ENCODE measurements around the gene CCR9. TPM values are rescaled to one million over a fixed set of nuclear protein-coding genes. Genes with fewer than 3 reads are reported as not detected.

The CCR9 gene
- total and polyA plus RNA-seq, 8 donors, result 0.08 to 1.2 (median 1.1) TPM; not detected in 5

DNA sequence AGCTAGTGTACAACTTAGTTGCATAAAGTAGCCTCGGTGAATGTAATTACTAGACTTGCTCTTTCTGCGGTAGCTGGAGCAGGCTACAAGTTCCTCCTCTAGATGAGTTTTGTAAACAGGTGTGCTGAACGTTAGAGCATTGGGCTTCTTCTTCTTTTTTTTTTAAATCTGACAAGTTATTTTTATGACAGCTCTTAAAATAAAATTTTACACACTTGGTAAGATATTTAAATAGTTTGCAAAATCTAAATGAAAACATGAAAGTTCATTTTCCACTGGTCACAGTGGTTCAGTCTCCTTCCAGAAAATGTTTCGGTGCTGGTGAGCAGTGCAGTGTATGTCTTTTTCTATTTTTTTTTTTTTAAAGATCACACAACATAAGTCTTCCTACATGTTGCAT, 3.0 kb downstream of the CCR9 start:
- no peak for TF ChIP-seq POLR2A (IDR thresholded peaks at IDR 0.05)
- TF ChIP-seq, protein P1, sequence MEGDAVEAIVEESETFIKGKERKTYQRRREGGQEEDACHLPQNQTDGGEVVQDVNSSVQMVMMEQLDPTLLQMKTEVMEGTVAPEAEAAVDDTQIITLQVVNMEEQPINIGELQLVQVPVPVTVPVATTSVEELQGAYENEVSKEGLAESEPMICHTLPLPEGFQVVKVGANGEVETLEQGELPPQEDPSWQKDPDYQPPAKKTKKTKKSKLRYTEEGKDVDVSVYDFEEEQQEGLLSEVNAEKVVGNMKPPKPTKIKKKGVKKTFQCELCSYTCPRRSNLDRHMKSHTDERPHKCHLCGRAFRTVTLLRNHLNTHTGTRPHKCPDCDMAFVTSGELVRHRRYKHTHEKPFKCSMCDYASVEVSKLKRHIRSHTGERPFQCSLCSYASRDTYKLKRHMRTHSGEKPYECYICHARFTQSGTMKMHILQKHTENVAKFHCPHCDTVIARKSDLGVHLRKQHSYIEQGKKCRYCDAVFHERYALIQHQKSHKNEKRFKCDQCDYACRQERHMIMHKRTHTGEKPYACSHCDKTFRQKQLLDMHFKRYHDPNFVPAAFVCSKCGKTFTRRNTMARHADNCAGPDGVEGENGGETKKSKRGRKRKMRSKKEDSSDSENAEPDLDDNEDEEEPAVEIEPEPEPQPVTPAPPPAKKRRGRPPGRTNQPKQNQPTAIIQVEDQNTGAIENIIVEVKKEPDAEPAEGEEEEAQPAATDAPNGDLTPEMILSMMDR (IDR thresholded peaks at IDR 0.05), result no peak
- TF ChIP-seq EP300 (IDR thresholded peaks at IDR 0.05), result no peak
- TF ChIP-seq POLR2AphosphoS5 (IDR thresholded peaks at IDR 0.05), result no peak
- H3K4me3 ChIP-seq, result no peak overlapping the region
- H3K27me3 ChIP-seq, result no peaks in the 10 kb centered on the region
- no peak overlapping the region for H3K27ac ChIP-seq
- H3K36me3 ChIP-seq, result no peaks in the 10 kb centered on the region
- no peak for DNase-seq
- WGBS, 5 donors, result 72 to 82% (median 76%) methylated on average over 4 of the region's 4 CpGs
- H3K4me1 ChIP-seq, result no peaks in the 10 kb centered on the region
- intact Hi-C loops (cut with DNase I; ENCODE audit: low total_unique reads), result no loop called here
- H3K9me3 ChIP-seq, result no peaks in the 10 kb centered on the region

DNA sequence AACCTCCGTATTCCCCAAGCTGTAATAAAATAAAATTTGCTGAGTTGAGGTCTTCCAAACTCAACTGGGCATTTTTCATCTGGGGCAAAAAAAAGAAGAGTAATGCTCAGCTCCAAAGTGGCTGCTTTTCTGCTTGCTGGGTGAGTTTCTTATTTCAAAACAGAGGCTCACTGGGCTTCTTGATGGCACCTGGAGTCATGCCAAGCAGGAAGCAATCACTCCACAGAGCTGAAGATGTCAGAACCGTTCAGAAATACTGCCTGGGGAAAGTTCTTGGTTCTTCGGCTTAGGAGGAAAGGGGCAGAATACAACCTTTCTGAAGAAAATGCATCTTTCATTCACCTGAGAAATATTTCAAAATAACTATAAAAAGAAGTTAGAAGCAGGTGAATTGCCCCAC, 4.1 kb downstream of the CCR9 start:
- WGBS, 5 donors, result 36 to 48% (median 44%) methylated on average over 3 of the region's 3 CpGs
- no peak overlapping the region for H3K4me3 ChIP-seq
- H3K27me3 ChIP-seq, result no peaks in the 10 kb centered on the region
- intact Hi-C loops (cut with DNase I; ENCODE audit: low total_unique reads), result no loop called here
- no peaks in the 10 kb centered on the region for H3K36me3 ChIP-seq
- H3K9me3 ChIP-seq, result no peaks in the 10 kb centered on the region
- no peak overlapping the region for H3K27ac ChIP-seq
- DNase-seq, result peak in 1 of 2 donors; percentile 66
- no peak for TF ChIP-seq EP300 (IDR thresholded peaks at IDR 0.05)
- no peak for TF ChIP-seq POLR2AphosphoS5 (IDR thresholded peaks at IDR 0.05)
- TF ChIP-seq, protein P1 (IDR thresholded peaks at IDR 0.05), result no peak
- no peak for TF ChIP-seq POLR2A (IDR thresholded peaks at IDR 0.05)
- no peaks in the 10 kb centered on the region for H3K4me1 ChIP-seq

DNA sequence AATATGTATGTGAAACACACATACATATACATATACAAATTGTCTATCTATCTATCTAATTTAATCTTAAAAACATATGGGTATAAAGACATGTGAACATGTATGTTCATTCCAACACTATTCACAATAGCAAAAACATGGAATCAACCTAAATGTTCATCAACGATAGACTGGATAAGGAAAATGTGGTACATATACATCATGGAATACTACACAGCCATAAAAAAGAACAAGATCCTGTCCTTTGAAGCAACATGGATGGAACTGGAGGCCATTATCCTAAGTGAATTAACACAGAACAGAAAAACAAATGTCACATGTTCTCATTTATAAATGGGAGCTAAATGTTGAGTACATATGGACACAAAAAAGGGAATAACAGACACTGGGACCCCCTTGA, 5.8 kb downstream of the CCR9 start:
- Histone ChIP-seq H3K4me3 (no peak overlapping the region), H3K9me3 (no peaks in the 10 kb centered on the region), H3K4me1 (peaks cover 4 to 13% (median 10%) of the 10 kb centered on the region in 4 donors), H3K27ac (no peak overlapping the region), H3K36me3 (no peaks in the 10 kb centered on the region), H3K27me3 (no peaks in the 10 kb centered on the region)
- intact Hi-C loops (cut with DNase I; ENCODE audit: low total_unique reads), result no loop called here
- WGBS, 5 donors, result 93 to 100% (median 95%) methylated on average over 1 of the region's 1 CpG
- no peak for DNase-seq
- TF ChIP-seq, protein P1 (IDR thresholded peaks at IDR 0.05), result no peak
- no peak for TF ChIP-seq POLR2AphosphoS5 (IDR thresholded peaks at IDR 0.05)
- no peak for TF ChIP-seq POLR2A (IDR thresholded peaks at IDR 0.05)
- TF ChIP-seq EP300 (IDR thresholded peaks at IDR 0.05), result no peak

DNA sequence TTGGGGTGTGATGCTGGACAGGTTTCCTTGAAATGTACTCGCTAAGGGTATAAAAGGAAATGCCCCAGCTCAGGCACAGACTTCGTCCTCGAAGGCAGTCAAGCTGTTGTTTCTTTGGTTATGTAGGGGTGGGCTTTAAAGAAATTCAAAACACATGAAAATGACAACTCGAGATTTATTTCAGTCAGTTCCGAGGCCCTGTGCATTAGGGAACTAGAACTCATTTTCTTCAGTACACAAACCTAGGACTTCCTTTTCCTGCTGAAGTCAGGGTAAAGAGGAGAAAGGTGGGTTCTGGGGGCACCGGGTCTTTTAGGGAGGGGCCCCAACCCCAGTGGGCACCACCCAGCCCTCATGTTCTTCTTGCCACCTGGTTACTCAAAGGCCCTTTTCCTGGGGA, 7.7 kb downstream of the CCR9 start:
- Histone ChIP-seq H3K4me3 (no peak overlapping the region), H3K27me3 (no peaks in the 10 kb centered on the region), H3K9me3 (no peaks in the 10 kb centered on the region), H3K4me1 (peaks cover 4 to 17% (median 12%) of the 10 kb centered on the region in 4 donors), H3K36me3 (no peaks in the 10 kb centered on the region), H3K27ac (no peak overlapping the region)
- no peak for DNase-seq
- TF ChIP-seq EP300 (IDR thresholded peaks at IDR 0.05), result no peak
- TF ChIP-seq, protein P1 (IDR thresholded peaks at IDR 0.05), result no peak
- no peak for TF ChIP-seq POLR2AphosphoS5 (IDR thresholded peaks at IDR 0.05)
- TF ChIP-seq POLR2A (IDR thresholded peaks at IDR 0.05), result no peak
- 71 to 84% (median 78%) methylated on average over 6 of the region's 6 CpGs for WGBS, 5 donors
- intact Hi-C loops (cut with DNase I; ENCODE audit: low total_unique reads), result no loop called here

Data from stomach (tissue), 9 donors.